GM18505 (cell line): ENCODE results near the gene CHST6.
"Not testable (repeated sequence)": the region's sequence is repeated elsewhere in the genome, so short reads cannot be mapped to it uniquely, and the experiment has no call there.

Source experiments
- ATAC-seq: cut with Tn5 transposase; IDR thresholded peaks from one replicate; pipeline ENCODE4 v1.9.1; 2021; ENCODE audit not compliant: unreplicated experiment
- POLR2A ChIP-seq: IDR thresholded peaks from 4 replicates; pipeline ENCODE4 v1.6.1; 2011; ENCODE audit warnings: borderline replicate concordance; ENCODE audit not compliant: insufficient read depth, insufficient read length; ENCODE audit errors: extremely low read depth

The CHST6 gene

DNA sequence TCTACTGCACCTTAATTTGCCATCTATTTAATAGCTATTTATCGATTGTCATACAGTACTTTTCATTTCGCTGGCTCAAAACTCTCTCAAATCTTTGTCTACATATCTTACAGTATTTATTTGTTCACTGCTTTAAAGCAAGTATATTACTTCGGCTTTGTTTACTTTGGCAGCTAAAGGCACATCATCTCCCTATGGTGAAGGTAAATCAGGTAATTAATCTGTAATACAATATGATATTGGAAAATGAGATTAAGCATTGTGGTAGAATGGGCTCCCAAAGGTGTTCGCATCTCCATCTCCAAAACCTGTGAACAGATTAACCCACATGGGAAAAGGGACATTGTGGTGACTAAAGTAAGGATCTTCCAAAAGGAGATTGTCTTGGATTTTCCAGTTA is 37.2 kb downstream of the CHST6 start:
- no peak for ATAC-seq
- TF ChIP-seq POLR2A, result no peak

- TF ChIP-seq POLR2A, result no peak
- no peak for ATAC-seq
Measured at GRCh38 chr16:75457485-75458021, 37.7 kb downstream of the CHST6 start.

DNA sequence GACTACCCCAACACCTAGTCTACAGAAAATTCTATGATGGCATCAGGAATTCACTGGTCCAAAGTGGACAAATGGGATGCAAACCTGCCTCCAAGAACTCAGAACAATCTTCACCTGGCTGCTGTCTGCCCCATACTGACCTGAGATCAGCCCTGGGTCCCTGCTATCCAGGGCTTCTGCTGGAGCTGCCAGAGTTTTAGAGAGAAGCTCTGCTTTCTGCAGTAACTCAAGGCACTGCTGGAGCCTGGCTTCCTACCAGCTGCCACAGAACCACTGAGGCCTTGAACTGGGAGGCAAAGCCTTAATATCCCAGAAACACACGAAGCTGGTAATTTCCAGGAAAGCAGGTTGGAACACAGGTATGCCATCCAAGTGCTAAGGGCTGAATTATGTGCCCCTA is 38.3 kb downstream of the CHST6 start:
- no peak for ATAC-seq
- no peak for TF ChIP-seq POLR2A

DNA sequence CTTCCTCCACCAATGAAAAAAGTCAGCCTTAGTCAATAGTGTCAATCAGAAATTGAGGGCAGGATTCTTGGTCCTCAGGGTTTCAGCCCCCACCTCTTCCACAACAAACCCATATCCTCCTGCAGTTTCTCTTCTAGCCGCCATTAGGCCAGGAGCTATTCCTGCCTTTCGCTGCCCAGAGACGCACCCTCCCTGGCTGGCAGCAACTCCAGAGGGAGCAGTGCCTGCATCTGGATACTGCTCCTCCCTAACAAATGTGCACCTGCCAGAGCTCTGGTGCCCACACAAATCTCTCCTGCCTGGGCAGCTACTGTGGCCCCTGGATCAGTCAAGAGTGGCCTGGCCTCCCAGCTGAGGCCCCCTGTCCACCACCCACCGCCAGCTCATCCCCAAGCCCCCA is 38.8 kb downstream of the CHST6 start:
- not testable (repeated sequence) for ATAC-seq

- no peak for ATAC-seq
- TF ChIP-seq POLR2A, result no peak
Measured at GRCh38 chr16:75455677-75456076, 39.6 kb downstream of the CHST6 start.

DNA sequence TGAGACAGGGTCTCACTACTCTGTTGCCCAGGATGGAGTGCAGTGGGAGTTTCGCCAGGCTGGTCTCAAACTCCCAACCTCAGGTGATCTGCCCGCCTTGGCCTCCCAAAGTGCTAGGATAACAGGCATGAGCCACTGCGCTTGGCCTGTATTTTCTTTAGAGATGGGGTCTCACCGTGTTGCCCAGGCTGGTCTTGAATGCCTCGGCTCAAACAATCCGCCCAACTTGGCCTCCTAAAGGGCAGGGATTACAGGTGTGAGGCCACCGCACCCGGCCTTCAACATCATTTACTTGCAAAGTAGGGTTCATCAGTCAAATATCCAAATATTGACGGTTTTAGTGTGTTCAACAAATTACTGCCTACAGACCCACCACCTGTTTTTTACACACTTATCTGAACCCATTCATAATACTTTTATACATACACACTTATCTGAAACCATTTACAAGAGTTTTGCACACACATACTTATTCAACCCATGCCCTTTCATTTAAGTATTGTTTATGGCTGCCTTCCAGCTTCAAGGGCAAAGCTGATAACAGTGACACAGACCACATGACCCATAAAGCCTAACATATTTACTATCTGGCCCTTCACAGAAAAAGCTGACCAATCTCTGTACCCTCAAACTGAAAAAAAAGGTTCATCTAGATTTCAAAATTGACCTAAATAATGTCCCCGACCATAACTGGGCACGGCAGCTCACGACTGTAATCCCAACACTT is 42.6 kb downstream of the CHST6 start:
- no peak for ATAC-seq
- TF ChIP-seq POLR2A, result no peak

- TF ChIP-seq POLR2A, result no peak
- no peak for ATAC-seq
Measured at GRCh38 chr16:75446416-75446815, 48.8 kb downstream of the CHST6 start.

DNA sequence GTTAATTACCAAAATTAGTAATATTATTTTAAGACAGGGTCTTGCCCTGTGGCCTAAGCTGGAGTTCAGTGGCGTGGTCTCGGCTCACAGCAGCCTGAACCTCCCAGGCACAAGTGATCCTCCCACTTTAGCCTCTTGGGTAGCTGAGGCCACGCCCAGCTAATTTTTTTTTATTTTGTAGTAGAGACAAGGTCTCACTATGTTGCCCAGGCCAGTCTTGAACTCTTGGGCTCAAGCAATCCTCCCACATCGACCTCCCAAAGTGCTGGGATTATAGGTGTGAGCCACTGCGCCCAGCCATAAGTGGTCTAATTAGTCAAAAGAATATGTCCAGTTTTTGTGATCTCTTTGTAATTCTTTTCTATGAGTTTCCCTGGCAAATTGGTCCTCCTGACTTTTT is 49.9 kb downstream of the CHST6 start:
- ATAC-seq, result no peak
- no peak for TF ChIP-seq POLR2A

DNA sequence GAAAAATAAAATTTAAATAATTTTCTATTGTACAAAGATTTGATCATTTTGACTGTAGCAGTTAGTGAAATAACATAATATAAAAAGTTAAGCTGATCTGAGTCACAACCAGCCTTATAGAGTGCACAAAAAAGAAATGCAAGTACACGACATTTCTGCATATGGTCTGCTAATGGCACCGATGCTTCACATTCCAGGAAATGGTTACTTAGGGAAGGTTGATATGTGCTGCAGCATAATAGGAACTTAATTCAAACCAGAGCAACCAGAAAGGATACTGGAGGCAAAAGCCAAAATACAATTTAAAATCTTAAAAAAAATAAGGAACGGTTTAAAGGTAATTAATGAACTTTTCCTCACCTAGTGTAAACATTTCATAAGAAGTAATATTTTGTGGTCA is 51.9 kb downstream of the CHST6 start:
- ATAC-seq, result no peak
- TF ChIP-seq POLR2A, result no peak

- ATAC-seq, result peak; percentile 63
- TF ChIP-seq POLR2A, result no peak
Measured at GRCh38 chr16:75433732-75434413, 61.4 kb downstream of the CHST6 start.

- peak; percentile 94 for ATAC-seq
- TF ChIP-seq POLR2A, result peak; percentile 78
Measured at GRCh38 chr16:75432828-75433731, 62.2 kb downstream of the CHST6 start, which contains the start of gene CFDP1. Gene CFDP1 (minus strand): TSS chr16:75433503. CDS start chr16:75433352, 151 bp downstream.

DNA sequence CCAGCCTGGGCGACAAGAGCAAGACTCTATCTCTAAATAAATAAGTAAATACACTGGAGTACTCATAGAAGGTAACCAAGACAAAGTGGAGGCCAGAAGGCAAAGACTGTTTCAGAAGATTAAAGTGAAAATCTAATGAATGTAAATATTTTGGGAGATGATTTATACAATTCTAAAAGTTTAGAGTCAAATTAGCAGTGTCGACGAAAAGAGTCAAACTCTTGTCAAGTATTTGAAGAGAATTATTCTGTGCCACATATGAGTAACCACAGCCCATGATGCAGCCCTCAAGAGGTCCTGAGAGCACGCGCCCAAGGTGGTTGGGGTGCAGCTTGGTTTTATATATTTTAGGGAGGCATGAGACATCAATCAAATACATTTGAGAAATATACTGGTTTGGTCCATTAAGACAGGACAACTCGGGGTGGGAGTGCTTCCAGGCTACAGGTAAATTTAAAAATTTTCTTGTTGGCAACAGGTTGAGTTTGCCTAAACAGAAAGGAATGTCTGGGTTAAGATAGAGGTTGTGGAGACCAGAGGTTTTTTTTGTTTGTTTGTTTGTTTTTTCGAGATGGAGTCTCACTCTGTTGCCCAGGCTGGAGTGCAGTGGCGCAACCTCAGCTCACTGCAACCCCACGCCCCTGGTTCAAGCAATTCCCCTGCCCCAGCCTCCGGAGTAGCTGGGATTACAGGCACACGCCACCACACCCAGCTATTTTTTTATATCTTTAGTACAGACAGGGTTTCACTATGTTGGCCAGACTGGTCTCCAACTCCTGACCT is 65.4 kb downstream of the CHST6 start:
- ATAC-seq, result no peak
- no peak for TF ChIP-seq POLR2A

DNA sequence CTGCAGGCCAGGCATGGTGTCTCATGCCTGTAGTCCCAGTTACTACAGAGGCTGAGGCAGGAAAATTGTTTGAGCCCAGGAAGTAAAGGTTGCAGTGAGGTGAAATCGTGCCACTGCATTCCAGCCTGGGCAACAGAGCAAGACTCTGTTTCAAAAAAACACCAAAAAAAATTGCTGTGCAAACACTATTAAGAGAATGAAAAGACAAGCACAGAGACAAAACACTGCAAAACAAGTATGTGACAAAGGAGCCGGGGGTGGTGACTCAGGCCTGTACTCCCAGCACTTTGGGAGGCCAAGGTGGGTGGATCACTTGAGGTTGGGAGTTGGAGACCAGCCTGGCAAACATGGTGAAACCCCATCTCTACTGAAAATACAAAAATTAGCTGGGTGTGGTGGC is 68.7 kb downstream of the CHST6 start:
- ATAC-seq, result not testable (repeated sequence)

GRCh38 chr16:75424105-75424762 is 71.0 kb downstream of the CHST6 start:
- not testable (repeated sequence) for ATAC-seq
